Thyroid gland (tissue), 4 donors: ENCODE measurements around the gene ITIH5. TPM values are rescaled to one million over a fixed set of nuclear protein-coding genes. Genes with fewer than 3 reads are reported as not detected.

Source experiments
- DNase-seq, 2 donors: peaks; one replicate each; pipeline ENCODE4 v3.0.0-alpha.2; 2019
- H3K27ac ChIP-seq, 3 donors: fragments of 200-600 bp; sonication (generic); 1 replicate in 2 of 3; 2 replicates in 1 of 3; pipeline ENCODE4 v1.5.1; 2016 to 2019; ENCODE audit warnings: mild to moderate bottlenecking in 1 of 3, moderate library complexity in 1 of 3
- H3K27me3 ChIP-seq: fragments of 200-600 bp; sonication (generic); one replicate; pipeline ENCODE4 v1.5.1; 2019
- H3K36me3 ChIP-seq, 2 donors: fragments of 200-600 bp; sonication (generic); one replicate each; pipeline ENCODE4 v1.5.1; 2016 to 2019
- H3K4me1 ChIP-seq, 2 donors: fragments of 200-600 bp; sonication (generic); one replicate each; pipeline ENCODE4 v1.5.1; 2017 to 2019
- H3K4me3 ChIP-seq, 3 donors: fragments of 200-600 bp; sonication (generic); replicated peaks in 1 of 3; 1 replicate in 2 of 3; 2 replicates in 1 of 3; pipeline ENCODE4 v1.5.1; 2016; ENCODE audit warnings: mild to moderate bottlenecking in 1 of 3
- H3K9me3 ChIP-seq: fragments of 200-600 bp; sonication (generic); one replicate; pipeline ENCODE4 v1.5.1; 2017
- CTCF ChIP-seq, 6 experiments: fragments of 200-600 bp in 3 of 6; fragments of 450-650 bp in 3 of 6; sonication (generic) in 3 of 6; IDR thresholded peaks; one replicate each; pipeline ENCODE4 v1.5.1; 2016 to 2019; ENCODE audit warnings: antibody characterized with exemption in 6 of 6, mild to moderate bottlenecking in 2 of 6, inconsistent platforms in 1 of 6, moderate library complexity in 1 of 6
- POLR2A ChIP-seq, 2 donors: fragments of 450-650 bp; IDR thresholded peaks; one replicate each; pipeline ENCODE4 v1.6.1; 2017; ENCODE audit warnings: antibody characterized with exemption in 2 of 2, mild to moderate bottlenecking in 2 of 2, moderate library complexity in 1 of 2
- WGBS, 2 donors: methylation state at CpG; one replicate each; pipeline ENCODE4 v1.1.5; 2017; 5-methylcytosine and 5-hydroxymethylcytosine counted together
- intact Hi-C: fragments of 100-400 bp; cut with DNase I; formaldehyde crosslinking; loops from one replicate; pipeline ENCODE4 v1.15.1; 2023
- total RNA-seq, 4 donors: library from RNA; depleted of rRNA; stranded (reverse); fragments of >200 nt; gene quantifications; one replicate each; pipeline ENCODE4 v1.2.3, GENCODE V29; 2016

ITIH5 gene
- total RNA-seq, 4 donors from 2014 or later: 14.4 to 31.3 (median 20.2) TPM

- H3K27me3 ChIP-seq: no peaks in the 10 kb centered on the region
- no peaks in the 10 kb centered on the region for H3K4me1 ChIP-seq
- DNase-seq: no peak
- no peak for TF ChIP-seq POLR2A (IDR thresholded peaks at IDR 0.05)
- TF ChIP-seq CTCF (IDR thresholded peaks at IDR 0.05): no peak
- WGBS, 2 donors: 52 to 72% methylated on average over 2 of the region's 2 CpGs
- no peak overlapping the region for H3K4me3 ChIP-seq
- no peak overlapping the region for H3K27ac ChIP-seq
- H3K9me3 ChIP-seq: no peaks in the 10 kb centered on the region
- intact Hi-C loops: no loop called here
- no peaks in the 10 kb centered on the region for H3K36me3 ChIP-seq
These were observed 48.3 kb downstream of the ITIH5 start for GRCh38 chr10:7618461-7618860.

GRCh38 chr10:7611909-7612308, 54.9 kb downstream of the ITIH5 start:
- WGBS, 2 donors: 93 to 95% methylated on average over 3 of the region's 3 CpGs
- intact Hi-C loops: no loop called here

GRCh38 chr10:7610651-7611389, 55.9 kb downstream of the ITIH5 start:
- Histone ChIP-seq H3K27me3 (no peaks in the 10 kb centered on the region), H3K4me3 (no peak overlapping the region), H3K4me1 (no peaks in the 10 kb centered on the region), H3K27ac (no peak overlapping the region), H3K36me3 (no peaks in the 10 kb centered on the region), H3K9me3 (no peaks in the 10 kb centered on the region)
- DNase-seq: no peak
- TF ChIP-seq CTCF (IDR thresholded peaks at IDR 0.05) (no peak), POLR2A (IDR thresholded peaks at IDR 0.05) (no peak)
- 81 to 82% methylated on average over 7 of the region's 7 CpGs for WGBS, 2 donors
- intact Hi-C loops: no loop called here

More at GRCh38 chr10:7611909-7612308, 54.9 kb downstream of the ITIH5 start:
- H3K27me3 ChIP-seq: no peaks in the 10 kb centered on the region
- DNase-seq: no peak
- no peak for TF ChIP-seq CTCF (IDR thresholded peaks at IDR 0.05)
- no peak for TF ChIP-seq POLR2A (IDR thresholded peaks at IDR 0.05)
- no peaks in the 10 kb centered on the region for H3K36me3 ChIP-seq
- no peaks in the 10 kb centered on the region for H3K9me3 ChIP-seq
- no peak overlapping the region for H3K27ac ChIP-seq
- H3K4me1 ChIP-seq: no peaks in the 10 kb centered on the region
- no peak overlapping the region for H3K4me3 ChIP-seq

GRCh38 chr10:7610026-7610425, 56.7 kb downstream of the ITIH5 start:
- WGBS, 2 donors: 50 to 54% methylated on average over 3 of the region's 3 CpGs
- no peak for TF ChIP-seq CTCF (IDR thresholded peaks at IDR 0.05)
- TF ChIP-seq POLR2A (IDR thresholded peaks at IDR 0.05): no peak
- no peak overlapping the region for H3K27ac ChIP-seq
- no peak for DNase-seq
- H3K4me1 ChIP-seq: no peaks in the 10 kb centered on the region
- H3K27me3 ChIP-seq: no peaks in the 10 kb centered on the region
- no peaks in the 10 kb centered on the region for H3K9me3 ChIP-seq
- H3K36me3 ChIP-seq: no peaks in the 10 kb centered on the region
- intact Hi-C loops: no loop called here
- H3K4me3 ChIP-seq: no peak overlapping the region

- no peaks in the 10 kb centered on the region for H3K36me3 ChIP-seq
- TF ChIP-seq CTCF (IDR thresholded peaks at IDR 0.05) (no peak), POLR2A (IDR thresholded peaks at IDR 0.05) (no peak)
- 91 to 92% methylated on average over 5 of the region's 5 CpGs for WGBS, 2 donors
- DNase-seq: no peak
- H3K27ac ChIP-seq: no peak overlapping the region
- intact Hi-C loops: no loop called here
- no peaks in the 10 kb centered on the region for H3K4me1 ChIP-seq
- H3K27me3 ChIP-seq: no peaks in the 10 kb centered on the region
- no peak overlapping the region for H3K4me3 ChIP-seq
- H3K9me3 ChIP-seq: no peaks in the 10 kb centered on the region
These were observed 57.2 kb downstream of the ITIH5 start for GRCh38 chr10:7609556-7609955.
